NCI-H82 (cell line): ENCODE results near the gene STX10.

Source experiments
- DNase-seq: peaks from one replicate; lab custom pipeline; 2025; lab: John Stamatoyannopoulos, UW

STX10 gene

DNA sequence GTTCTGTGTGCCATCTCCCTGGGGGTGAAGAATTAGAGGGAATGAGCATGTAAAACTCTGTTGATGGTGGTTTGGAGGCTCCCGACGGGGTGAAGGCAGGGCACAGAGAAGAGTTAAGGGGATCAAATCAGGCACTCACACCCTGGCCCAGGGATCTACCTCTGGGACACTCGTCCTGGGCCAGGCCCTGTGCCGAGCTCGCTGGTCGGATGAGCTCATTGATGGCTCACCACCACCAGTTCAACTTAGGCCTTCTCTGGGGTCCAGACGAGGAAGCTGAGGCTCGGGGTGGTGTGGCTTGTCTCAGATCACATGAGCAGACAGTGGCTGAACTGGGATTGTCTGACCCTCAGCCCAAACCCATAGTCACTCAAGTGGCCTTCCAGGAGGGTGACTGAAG lies 30.5 kb downstream of the STX10 start:
- DNase-seq, result no peak

DNA sequence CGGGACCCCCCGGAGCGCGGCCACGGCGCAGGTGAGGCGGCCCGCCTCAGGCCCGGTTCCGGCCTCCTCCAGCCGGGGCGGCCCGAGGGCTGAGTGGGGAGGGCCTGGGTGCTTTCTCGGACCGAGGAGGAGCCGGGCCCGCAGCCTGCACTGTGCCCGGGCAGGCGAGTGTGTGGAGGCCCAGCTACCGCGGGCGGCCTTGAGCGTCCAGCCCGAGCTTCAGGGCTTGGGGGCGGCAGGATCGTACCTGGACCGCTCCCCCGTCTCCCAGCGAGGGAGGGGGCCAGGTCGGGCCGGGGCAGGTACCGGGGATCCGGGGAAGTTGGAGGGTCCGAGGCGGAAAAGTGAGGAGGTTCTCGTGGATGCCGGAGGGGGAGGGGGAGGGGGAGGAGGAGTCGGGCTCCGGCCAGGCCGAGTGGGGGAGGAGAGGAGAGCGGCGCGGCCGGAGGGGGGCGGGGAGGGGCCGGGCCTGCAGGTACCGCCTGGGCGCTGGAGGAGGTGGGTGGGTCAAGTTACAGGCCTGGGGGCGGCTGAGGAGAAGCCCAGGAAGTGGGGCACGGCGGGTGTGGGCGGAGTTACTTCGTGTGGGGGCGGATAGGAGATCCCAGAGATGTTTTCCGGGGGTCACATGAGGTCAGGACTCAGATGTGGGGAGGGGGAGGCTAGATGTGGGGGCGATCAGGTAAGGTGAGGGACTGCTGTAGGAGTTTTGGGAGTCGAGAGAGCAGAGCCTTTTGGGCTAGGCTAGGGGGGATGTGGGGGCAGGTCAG lies 31.6 kb downstream of the STX10 start:
- peak; percentile 84 for DNase-seq

DNA sequence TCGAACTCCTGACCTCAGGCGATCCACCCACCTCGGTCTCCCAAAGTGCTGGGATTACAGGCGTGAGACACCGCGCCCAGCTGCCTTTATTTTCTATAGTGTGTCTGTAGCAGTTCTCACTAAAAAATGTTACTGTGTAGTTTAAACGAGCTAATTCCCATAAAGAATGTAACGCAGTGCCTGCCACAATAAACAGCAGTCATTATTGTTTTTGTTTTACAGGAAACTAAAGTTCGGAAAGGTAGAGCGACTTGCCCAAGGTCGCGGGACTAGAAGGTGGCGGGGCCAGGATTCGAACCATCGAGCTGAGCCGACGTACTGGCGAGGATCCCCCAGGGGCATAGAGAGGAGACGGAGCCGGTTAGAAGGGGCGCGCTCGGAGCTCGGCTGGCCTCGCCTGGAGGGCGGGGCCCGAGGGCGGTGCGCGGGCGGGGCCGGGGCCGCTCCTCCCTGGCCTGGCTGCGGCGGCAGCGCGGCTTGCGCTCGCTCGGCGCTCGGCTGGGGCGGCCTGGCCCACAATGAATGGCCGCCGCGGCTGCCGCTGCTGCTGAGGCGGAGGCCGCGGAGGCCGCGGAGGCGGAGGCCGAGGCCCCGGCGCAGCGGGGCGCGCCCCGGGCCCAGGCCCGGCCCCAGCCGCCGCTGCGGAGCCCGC lies 32.3 kb downstream of the STX10 start, which contains the start of gene NACC1:
NACC1 (plus strand) TSS at position 493 of the 652 bp plus-strand sequence. CDS start 16,944 bp downstream, outside the sequence.
- peak; percentile 97 for DNase-seq

DNA sequence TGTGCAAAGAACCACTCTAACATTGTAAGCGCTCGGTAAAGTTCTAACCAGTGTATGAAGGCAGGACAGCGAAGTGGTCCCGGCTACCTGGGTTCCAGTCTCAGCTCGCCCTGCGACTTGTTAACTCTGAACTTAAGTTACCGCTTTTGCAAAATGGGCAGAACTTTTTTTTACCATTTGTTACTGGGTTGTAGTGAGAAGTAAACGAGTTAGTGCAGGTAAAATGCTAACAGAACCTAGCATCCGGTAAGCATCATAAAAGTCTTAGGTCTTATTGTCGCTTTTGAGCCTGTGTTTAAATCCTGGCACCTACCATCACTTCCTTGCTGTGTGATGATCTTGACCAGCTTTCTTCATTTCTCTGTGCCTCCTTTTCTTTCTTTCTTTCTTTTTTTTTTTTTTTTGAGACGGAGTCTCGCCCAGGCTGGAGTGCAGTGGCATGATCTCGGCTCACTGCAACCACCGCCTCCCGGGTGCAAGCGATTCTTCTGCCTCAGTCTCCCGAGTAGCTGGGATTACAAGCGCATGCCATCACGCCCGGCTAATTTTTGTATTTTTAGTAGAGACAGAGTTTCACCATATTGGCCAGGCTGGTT lies 32.9 kb downstream of the STX10 start:
- peak; percentile 69 for DNase-seq

DNA sequence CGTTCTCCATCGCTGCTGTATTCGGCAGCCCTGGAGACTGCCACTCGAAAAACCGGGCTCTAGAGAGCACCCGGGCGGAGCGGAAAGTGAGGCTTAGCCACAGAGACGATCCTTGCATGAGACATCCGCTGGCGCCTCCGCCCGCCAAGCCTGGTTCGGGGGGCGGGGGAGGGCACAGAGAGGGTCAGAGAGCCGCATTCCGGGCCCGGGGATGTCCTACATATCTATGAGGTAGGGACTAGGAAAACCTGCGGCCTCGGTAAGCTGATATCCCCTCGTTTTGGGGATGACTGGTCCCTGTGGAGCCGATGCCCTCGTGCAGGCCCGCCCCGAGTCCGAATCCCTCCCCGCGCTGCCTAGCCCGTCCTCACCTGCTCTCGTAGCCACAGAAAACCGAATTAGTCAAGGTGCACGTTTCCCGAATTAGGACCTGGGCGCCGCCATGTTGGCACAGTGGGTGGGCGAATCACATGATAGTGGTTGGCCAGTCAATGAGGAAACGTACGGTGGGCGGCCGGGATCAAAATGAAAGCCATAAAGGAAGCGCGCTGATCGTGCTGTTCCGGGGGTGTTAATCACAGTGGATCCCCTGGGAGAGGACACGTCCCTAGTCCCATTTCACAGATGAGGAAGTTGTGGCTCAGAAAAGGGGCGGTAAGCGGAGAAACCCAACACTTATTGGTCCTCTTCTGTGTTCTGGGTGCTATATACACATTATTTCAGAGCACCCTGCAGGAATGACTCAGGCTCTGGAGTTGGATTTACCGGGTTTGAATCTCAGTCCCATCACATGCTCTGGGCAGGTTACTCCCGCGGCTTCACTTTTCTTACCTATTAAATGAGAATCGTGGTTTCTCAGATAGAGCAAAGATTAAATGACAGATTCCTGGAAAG lies 33.6 kb downstream of the STX10 start, which contains the start of gene TRMT1:
TRMT1 (minus strand) TSS at position 459 of the 894 bp plus-strand sequence; CDS start at position 118, 341 bp downstream.
- peak; percentile 99 for DNase-seq

DNA sequence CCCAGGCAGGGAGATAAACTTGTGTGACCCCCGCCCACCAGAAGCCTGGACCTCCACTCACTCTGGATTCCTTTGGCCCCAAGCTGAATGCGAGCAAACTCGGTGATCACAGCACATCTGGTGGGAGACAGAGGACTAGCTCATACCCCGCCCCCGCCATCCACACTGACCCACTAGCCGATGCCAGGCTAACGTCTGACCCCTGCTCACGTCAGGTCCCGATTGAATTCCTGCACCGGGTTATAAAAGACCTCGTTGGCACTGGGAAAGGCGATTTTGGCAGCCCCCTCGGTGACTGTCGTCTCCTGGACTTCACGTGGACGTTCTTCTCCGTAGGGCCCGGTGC lies 34.3 kb downstream of the STX10 start:
- no peak for DNase-seq

DNA sequence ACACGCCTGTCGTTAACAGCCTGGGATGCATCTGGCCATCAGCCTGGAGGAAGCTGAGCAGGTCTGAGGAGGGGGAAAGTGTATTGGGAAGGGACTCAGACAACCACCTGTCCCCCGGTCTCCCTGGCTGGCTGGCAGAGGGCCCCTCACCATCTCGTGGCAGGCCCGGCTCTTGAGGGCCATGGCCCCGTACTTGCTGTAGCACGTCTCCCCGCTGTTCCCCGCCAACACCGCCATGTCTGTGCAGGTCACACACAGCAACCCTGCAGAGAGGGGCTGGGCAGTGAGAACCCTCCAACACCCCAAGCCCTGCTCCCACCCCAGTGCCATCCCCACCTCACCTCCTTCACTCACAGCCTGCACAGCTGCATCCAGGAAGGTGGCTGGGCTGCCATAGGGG lies 37.6 kb downstream of the STX10 start:
- no peak for DNase-seq

DNA sequence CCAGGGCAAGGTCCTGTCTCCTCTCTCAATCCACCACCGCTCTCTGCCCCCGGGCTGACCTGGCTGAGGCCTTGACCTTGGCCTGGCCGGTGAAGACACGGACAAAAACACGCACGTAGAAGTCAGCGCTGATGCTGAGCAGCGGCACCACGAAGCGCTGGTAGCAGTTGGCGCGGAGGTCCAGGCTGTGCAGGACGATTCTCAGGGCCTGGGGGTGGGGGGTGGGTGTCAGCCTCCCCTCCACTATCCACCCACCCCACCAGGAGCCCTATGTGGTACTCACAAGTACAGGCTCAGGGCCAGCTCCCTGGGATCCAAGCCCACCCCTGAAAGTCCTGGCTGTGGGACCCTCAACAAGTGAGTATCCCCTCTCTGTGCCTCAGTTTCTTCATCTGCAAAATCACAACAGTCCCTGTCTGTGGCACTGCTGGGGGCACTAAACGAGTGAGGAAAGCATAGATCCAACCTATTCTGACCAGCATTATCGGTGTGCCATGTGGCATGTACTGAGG lies 40.0 kb downstream of the STX10 start:
- no peak for DNase-seq

DNA sequence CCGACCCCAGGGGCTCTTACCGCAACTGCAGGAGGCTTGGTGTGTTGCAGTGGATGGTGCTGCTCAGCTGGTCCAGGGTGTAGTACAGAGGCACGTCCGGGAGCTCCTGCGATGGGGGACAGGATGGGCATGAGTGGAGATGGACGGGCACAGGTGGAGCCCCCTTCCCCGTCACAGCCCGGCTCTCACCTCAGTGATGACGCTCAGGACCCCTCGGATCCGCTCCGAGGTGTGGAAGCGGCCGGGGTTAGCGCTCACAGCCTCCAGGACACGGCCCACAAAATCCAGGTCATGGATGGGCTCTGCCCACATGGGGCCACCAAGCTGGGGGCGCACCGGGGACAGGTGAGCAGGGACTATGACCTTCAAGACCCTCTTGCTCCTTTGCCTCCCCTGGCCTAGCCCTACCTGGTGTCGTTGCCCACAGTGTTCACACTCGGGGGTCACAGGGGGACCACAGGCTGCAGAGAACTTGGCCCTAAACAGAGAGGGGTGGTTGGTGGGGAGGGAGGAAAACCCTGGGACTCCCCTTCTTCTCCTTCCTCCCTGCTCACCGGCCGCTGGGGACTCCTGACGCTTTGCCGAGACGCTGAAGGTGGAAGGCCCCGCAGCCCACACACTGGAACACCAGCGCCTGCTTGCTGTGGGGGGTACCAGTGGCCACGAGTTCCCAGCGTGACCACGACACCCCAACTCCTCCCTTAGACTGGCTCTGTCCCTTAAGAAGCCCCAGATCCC lies 40.6 kb downstream of the STX10 start:
- no peak for DNase-seq

DNA sequence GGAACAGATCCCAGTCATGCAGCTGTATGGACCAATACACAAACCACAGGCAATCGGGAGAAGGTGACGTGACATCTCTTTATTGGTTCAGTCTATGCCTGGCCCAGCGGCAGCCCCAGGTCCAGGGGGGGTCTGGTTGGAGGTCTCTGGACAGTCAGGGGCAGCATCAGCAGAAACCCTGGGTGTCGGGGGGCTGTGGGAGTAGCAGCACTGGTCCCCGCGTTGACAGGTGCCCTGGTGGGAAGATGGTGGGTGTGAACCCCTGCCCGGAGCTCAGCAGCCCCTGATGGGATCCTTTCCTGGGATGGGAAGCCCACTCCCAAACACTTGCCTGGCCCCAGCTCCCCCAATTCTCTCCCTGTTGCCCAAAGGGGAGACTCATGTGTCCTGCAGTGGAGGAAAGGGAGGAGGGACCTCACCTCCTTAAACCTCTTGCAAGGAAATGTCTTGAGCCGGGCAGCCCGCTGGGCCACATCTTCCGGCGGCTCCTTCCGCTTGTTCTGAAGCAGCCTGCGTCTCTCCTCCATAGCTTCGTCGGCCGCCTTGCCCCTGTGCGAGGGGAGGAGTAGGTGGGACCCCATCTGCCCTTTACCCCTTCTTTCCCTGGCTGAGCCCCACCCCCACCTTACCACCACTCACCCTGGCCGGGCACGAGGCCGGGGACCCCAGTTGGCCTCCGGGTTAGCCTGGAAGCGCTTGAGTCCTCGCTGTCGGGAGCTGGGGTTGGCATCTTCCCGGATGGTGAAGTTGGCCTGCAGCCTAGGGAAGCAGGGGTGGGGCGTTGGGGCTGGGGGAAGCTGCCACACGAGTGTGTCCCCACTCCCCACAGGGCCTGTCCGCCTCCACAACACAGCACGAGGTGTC lies 45.1 kb downstream of the STX10 start:
- no peak for DNase-seq

DNA sequence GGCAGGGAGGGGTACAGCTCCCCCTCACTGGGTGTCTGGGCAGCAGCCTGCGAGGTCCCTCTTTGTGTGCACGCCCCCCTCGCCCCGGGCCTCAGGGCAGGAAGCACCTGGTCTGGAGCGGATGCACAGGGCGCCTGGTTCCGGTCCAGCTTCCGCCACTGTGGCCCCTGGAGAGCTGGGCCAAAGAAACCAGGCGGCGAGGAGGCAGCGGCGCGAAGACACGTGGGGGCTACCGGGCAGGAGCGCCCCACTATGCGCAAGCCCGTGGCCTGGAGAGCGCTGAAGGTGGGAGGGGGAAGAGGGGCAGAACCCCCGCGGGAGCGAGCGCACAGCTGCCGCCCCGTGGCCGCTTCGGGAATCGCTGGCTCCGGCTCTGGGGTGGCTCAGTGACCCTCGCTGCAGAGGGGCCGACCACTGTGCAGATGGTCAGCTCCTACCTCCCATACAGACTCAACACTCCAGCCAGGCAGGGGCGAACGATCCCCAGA lies 45.8 kb downstream of the STX10 start:
- peak; percentile 56 for DNase-seq

DNA sequence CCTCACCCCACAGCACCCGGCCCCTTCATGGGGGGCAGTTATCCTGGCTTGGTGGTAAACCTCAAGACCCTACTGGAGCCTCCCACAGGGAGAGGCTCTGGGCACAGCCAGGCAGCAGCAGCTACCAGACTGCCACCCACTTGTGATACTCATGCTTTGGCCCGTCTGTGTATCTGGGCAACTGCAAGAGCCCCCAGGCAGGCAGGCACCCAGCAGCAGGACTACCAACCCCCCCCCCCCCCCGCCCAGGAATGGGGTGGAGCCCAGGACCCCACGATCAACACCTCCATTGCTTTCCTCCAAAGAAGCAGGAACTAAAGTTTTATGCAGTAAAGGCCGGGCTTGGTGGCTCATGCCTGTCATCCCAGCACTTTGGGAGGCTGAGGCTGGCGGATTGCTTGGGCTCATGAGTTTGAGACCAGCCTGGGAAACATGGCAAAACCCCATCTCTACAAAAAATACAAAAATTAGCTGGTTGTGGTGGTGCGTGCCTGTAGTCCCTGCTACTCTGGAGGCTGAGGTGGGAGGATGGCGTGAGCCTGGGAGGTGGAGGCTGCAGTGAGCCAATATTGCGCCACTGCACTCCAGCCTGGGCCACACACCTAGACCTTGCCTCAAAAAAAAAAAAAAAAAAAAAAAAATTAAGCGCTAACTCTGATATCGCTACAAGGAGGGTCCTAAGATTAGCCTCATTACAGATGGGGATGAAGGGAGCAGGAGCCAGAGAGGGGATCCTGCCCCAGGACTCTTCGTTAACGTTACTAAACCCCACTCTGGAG lies 46.4 kb downstream of the STX10 start:
- no peak for DNase-seq

DNA sequence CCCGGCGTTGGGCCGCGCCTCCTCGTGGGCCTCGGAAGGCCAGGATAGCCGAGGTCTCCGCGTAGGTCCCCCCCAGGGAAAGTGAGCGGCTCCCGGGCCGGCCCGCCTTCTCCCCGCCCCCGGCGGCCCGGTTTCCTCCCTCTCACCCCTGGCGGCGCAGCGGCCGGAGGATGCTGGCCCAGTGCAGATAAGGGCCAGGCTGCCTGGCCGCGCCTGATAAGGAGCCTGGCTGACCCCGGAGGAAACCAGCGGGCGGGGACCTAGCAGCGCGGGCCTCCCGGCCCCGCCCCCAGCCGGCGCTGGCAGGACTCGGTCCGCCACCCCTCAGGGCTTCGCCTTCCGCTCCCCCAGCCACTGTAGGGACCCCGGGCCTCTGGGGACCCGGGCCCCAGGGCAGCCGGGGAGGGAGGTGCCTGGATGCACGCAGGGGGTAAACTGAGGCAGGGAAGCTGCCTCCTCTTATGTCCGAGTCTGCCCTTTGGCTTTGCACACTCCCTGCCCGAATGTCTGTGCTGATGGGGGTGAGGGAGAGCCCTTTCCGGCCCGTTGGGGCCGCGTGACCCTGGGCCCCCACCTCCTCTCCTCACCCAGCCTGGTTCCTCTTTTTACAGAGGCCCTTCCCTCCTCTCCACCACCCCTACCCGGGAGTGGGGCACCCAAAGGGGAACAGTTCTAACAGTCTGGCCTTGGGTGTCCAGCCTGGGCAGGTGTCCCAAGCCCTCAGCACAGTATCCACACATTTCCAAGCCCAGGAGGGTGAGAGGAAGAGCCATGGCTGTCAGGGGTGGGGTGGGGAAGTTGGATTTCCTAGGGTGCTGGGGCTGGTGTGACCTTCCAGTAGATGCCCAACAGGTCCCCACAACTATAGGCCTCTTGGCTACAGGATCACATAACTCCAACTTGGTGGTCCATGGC lies 47.3 kb downstream of the STX10 start, which contains the start of gene LYL1:
LYL1 (minus strand) TSS at position 193 of the 915 bp plus-strand sequence. CDS start 1,687 bp downstream, outside the sequence.
- DNase-seq, result no peak

DNA sequence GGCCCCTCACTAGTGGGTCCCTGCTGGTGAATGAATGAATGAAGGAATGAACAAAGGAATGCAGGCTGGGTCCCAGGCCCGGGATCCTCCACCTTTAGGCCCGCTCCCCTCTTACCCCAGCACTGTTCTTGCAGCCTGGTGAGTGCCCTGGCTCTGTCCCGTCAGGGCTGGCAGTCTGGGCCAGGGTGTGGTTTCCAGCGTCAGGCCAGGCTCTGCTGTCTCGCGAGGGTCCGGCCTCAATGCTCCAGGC lies 47.8 kb downstream of the STX10 start:
- no peak for DNase-seq

DNA sequence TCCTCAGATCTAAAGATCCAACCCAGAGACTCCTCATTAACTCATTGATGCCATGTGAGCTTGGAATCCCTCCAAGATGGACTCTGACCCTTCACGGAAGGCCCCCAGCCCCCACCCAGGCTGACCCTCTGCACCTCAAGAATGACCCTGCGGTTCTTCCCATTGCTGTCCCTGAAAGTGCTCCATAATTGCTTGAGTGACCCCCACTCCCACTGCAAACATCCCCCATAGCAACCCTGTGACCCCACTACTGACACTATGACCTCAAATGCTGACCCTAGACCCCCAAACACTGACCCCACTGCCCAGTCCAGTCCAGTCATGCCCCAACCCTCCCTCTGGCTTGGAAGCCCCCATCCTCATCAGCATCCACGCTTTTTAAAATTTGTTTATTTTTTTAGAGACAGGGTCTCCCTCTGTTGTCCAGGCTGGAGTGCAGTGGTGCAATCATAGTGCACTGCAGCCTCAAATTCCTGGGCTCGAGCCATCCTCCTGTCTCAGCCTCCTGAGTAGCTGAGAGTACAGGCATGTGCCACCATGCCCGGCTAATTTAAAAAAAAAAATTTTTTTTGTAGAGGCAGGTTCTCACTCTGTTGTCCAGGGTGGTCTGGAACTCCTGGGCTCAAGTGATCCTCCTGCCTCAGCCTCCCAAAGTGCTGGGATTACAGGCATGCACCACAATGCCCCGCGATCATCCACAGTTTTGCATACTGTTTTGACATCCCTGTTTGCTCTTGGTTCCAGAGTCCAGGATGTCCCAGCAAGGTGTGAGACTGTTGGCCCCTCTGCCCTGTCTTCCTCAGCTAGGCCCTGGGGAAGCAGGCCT lies 48.4 kb downstream of the STX10 start:
- DNase-seq, result no peak

DNA sequence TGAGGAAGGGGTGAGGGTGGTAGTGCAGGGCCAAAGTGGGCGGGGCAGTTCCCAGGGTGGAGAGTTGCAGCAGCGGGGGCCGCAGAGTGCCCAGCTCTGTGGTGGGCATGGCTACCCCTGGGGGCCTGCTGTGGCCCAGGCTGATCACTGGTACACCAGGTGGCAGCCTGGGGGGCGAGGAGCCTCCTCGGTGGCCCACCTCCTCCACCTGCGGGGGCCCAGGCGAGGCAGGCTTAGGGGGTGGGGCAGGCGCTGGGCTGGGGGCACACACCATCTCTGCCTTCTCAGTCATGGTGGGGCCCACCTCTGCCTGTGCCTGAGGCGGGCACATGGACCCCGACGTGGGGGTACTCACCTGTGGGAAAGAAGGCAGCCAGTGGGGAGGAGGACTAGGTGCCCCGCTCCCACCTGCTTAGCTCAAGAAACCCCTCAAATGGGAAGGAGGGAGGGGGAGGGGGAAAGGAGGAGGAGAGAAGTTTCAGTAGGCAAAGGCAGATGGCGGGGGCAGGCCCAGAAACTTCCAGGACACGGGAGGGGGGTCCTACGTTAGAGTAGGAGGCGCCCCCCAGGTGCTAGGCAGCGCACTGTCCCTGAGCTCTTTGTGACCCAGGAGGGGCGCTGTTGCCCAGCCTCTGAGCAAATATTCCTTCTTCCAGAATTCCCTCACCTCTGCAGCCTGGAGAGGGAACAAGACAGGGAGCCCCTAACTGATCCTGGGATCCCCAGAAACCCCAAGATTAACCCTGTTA lies 49.2 kb downstream of the STX10 start:
- peak; percentile 59 for DNase-seq
